ENCODE results near the gene LIG1. TPM values are rescaled to one million over a fixed set of nuclear protein-coding genes. Genes with fewer than 3 reads are reported as not detected.

Gene LIG1
- total RNA-seq, result 100 to 1,000 TPM; 154 to 206 TPM

DNA sequence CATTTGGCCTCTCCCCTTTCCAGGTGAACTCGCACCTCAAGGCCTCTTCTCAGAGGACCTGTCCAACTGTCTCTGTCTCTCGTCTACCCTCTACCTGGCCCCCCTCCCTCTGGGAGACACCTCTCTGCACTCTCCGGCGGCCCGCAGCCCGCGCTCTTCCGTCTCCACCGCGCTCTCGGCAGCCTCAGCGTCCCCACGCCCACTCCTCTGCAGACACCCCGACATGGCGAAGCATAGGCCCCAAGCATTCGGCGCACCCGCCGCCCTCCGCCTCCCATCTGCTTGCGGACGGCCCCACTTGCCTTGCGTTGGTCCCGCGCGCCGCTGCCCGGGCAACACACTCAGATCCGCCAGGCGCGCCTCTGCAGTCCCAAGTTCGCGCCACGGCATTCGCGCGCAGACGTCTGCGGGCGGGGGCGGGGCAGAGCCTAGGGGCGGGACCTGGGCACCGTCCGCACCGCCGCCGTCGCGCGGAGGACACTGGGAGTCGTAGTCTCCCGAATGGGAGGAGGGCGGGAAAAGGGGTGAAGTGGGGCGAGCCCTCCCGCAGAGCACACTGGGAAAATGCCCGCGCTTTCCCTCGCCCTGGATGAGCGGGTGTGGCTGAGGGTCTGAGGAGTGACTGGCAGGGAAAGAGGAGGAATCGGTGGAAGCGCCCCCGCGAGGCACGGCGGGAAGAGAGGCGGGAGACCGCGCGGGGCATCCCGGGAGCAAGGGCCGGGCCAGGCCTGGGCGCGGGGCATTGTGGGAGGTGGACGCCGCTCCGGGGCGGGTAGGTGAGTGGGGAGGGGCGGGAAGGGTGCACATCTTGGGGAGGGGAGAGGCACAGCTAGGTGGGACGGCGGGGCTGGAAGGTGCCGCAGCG is at the start of gene LIG1, which contains the start of gene ZSWIM9:
TSS of gene LIG1 (minus strand) at position 406 of the 865 bp plus-strand sequence. CDS start 4,778 bp downstream, outside the sequence.
TSS of gene ZSWIM9 (plus strand) at position 742 of the 865 bp plus-strand sequence. CDS start 1,123 bp downstream, outside the sequence.
- Mint-ChIP-seq H3K36me3 (ENCODE audit: low read depth) (peaks cover 55% of the 10 kb centered on the region), H3K27me3 (no peaks in the 10 kb centered on the region), H3K27ac (peak within 1 kb of the TSS; percentile 96), H3K9me3 (no peaks in the 10 kb centered on the region), H3K4me1 (peaks cover 30% of the 10 kb centered on the region), H3K4me3 (peak within 1 kb of the TSS; percentile 93)
- ATAC-seq (replicated peaks), result peak; percentile 94

DNA sequence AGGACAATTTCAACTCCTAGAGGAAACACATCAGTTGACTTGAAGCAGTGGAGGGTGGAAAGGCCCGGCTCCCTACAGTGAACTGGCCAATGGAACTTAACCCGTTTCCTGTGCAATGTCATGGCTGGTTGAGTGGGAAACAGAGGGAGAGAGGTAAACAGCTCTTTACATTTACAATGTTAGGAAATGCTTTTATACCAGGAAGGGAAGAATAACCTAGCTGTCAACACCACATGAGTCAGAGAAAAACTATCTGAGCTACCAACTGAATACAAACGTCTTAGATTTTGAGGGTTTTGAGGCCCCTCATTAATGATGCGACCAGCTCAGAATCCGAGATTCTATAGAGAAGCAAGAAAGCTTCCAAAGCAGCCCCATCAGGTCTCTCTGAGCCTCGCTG is 48.9 kb upstream of the LIG1 start:
- Mint-ChIP-seq H3K4me3 (no peak overlapping the region), H3K36me3 (ENCODE audit: low read depth) (peaks cover 100% of the 10 kb centered on the region)

DNA sequence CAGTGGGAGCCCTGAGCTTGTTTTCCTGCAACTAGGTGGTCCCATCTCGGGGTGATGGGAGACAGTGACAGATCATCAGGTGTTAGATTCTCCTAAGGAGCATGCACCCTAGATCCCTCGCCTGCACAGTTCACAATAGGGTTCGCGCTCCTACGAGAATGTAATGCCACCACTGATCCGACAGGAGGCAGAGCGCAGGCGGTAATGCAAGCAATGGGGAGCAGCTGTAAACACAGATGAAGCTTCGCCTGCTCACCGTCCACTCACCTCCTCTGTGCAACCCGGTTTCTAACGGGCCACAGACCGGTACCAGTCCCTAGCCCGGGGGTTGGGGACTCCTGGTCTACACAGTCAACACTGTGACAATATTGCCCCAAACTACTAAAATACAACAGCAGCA is 46.8 kb upstream of the LIG1 start:
- no peaks in the 10 kb centered on the region for H3K27me3 Mint-ChIP-seq
- H3K4me1 Mint-ChIP-seq, result peaks cover 5% of the 10 kb centered on the region
- no peak overlapping the region for H3K27ac Mint-ChIP-seq
- H3K9me3 Mint-ChIP-seq, result no peaks in the 10 kb centered on the region
- no peak for ATAC-seq (replicated peaks)
- peaks cover 99% of the 10 kb centered on the region for H3K36me3 Mint-ChIP-seq (ENCODE audit: low read depth)
- H3K4me3 Mint-ChIP-seq, result no peak overlapping the region

More for the DNA sequence above, 48.9 kb upstream of the LIG1 start:
- ATAC-seq (replicated peaks), result no peak
- Mint-ChIP-seq H3K27ac (peak overlapping the region; percentile 48), H3K9me3 (no peaks in the 10 kb centered on the region), H3K4me1 (peaks cover 5% of the 10 kb centered on the region), H3K27me3 (no peaks in the 10 kb centered on the region)

DNA sequence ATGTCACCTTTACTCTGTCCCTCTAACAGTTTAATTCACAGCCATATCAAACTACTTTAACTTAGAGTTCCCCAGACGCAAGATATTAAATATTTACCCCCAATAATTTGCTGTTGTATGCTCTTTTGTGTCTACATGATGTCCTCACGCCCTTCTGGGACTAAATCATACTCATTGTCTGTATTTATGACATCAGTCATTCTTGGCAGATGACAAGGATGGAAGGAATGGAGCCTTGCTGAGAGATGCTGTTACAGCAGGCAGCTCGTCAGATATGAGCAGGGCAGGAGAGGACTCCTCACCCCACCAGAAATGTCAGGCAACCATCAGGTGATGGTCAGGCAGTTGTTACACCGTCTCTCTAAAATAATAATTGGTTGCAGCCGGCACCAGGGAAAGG is 43.8 kb upstream of the LIG1 start:
- no peak for ATAC-seq (replicated peaks)
- Mint-ChIP-seq H3K4me3 (no peak overlapping the region), H3K4me1 (peaks cover 5% of the 10 kb centered on the region), H3K27ac (peak overlapping the region; percentile 11), H3K9me3 (no peaks in the 10 kb centered on the region), H3K27me3 (no peaks in the 10 kb centered on the region), H3K36me3 (ENCODE audit: low read depth) (peaks cover 99% of the 10 kb centered on the region)

DNA sequence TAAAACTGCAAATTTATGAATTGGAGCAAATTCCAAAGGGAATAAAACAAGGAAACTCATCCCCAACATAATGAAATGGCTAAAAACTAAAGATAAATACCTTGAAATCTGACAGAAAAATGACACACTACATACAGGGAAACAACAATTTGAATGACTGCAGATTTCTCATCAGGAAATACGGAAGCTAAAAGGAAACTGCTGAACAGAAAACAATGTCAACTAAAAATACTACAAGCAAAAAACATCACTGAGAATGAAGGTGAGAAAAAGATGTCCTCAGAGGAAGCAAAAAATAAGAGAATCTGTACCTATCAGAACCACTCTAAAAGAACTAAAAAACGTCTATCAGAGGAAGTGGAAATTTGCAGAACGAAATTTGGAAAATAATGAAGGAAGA is 39.9 kb upstream of the LIG1 start:
- ATAC-seq (replicated peaks), result no peak
- H3K4me3 Mint-ChIP-seq, result no peak overlapping the region

DNA sequence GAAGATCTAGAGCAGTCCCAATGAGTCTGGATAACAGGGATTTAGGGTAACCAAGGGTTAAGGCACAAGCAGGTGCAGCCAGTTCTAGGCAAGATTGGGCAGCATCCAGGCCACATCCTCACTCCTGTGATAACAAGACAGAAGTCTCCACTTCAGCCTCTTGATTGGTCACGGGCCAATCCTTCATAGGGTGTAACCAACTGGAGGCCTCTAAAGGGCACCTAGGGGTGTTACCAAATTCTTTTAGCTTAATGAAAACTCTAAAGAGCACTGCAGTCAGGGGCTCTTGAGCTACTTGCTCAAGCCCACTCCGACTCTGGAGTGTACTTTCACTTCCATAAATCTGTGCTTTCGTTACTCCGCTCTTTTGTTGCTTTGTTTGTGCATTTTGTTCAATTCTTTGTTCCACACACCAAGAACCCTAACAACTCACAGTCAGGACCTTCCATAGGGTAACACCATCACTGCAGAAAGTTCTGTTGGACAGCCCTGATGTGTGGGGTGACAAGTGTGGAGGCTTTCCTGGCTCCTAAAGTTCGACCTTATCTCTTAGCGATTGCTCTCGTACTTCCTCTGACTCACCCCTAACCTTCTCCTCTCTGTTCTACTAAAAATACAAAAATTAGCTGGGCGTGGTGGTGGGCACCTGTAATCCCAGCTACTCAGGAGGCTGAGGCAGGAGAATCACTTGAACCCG is 36.4 kb upstream of the LIG1 start:
- Mint-ChIP-seq H3K4me1 (peaks cover 10% of the 10 kb centered on the region), H3K27ac (peak overlapping the region; percentile 20), H3K4me3 (no peak overlapping the region), H3K27me3 (no peaks in the 10 kb centered on the region), H3K9me3 (no peaks in the 10 kb centered on the region), H3K36me3 (ENCODE audit: low read depth) (peaks cover 56% of the 10 kb centered on the region)
- ATAC-seq (replicated peaks), result no peak

More for the DNA sequence above, 39.9 kb upstream of the LIG1 start:
- Mint-ChIP-seq H3K9me3 (no peaks in the 10 kb centered on the region), H3K4me1 (peaks cover 10% of the 10 kb centered on the region), H3K27ac (no peak overlapping the region), H3K27me3 (no peaks in the 10 kb centered on the region), H3K36me3 (ENCODE audit: low read depth) (peaks cover 89% of the 10 kb centered on the region)

DNA sequence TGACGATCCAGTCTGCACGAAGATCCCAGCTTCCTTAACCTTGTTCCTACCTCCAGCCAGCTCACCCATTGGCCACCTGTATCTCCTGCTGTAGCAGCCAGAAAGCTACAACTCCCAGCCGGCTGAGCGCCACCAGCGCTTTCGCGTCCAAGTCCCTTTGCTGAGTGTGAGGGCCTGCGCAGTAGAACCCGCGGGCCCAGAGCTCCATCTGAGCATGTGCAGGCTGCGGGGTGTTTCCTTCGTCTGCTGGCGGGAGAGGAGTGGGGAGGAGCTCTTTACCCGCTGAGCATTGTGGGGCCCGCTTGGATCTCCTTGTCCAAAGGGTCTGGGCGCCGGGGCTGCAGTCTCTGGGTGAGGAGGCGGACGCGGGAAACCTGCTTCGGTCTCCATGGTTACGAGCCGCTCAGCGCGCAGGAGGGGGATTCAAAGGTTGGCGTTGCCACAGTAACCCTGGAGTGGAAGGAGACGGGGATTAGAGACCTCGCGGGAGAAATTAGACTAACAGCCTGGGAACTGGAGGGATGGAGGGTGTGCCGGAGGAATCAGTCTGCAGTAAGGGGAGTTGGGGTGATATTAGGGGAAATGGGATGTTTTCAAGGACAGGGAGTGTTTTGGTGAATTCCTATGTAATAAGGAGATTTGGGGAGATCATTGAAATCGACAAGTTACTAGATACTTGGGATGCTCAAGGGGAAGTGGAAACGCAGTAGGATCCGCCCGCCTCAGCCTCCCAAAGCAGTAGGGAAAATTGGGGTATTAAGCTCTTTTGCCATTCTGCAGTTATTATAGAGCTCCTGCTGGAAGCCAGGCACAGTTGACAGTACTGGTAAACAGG is 33.9 kb upstream of the LIG1 start:
- Mint-ChIP-seq H3K36me3 (ENCODE audit: low read depth) (peaks cover 30% of the 10 kb centered on the region), H3K4me3 (no peak overlapping the region), H3K4me1 (peaks cover 10% of the 10 kb centered on the region), H3K27ac (no peak overlapping the region), H3K9me3 (no peaks in the 10 kb centered on the region), H3K27me3 (no peaks in the 10 kb centered on the region)
- ATAC-seq (replicated peaks), result peak; percentile 100

DNA sequence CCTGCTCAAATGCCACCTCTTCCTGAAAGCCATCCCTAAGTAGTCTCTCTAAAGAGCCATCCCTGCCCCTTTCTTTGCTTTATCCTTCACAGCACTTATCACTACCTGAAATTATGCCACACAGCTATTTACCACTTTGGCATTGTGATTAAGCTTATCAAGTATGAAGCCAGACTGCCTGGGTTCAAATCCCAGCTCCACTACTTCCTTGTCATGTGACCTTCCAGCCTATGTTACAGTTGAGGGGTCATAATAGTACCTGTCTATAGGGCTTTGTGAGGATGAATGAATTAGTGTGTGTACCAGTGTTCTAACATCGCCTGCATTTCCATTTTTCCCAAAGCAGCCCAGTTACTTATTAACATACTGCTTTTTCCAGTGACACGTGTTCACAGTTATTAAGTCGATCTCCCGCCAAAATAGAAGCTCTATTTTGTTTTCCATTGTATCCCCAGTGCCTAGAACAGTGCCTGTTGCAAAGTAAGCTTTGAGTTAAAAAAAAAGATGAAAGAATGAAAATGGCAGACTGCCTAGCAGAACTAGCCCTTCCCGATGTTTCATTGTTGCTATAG is 33.2 kb upstream of the LIG1 start:
- ATAC-seq (replicated peaks), result no peak
- H3K9me3 Mint-ChIP-seq, result no peaks in the 10 kb centered on the region
- H3K4me3 Mint-ChIP-seq, result no peak overlapping the region
- H3K36me3 Mint-ChIP-seq (ENCODE audit: low read depth), result peaks cover 25% of the 10 kb centered on the region
- no peaks in the 10 kb centered on the region for H3K27me3 Mint-ChIP-seq
- H3K4me1 Mint-ChIP-seq, result peaks cover 10% of the 10 kb centered on the region
- H3K27ac Mint-ChIP-seq, result no peak overlapping the region

DNA sequence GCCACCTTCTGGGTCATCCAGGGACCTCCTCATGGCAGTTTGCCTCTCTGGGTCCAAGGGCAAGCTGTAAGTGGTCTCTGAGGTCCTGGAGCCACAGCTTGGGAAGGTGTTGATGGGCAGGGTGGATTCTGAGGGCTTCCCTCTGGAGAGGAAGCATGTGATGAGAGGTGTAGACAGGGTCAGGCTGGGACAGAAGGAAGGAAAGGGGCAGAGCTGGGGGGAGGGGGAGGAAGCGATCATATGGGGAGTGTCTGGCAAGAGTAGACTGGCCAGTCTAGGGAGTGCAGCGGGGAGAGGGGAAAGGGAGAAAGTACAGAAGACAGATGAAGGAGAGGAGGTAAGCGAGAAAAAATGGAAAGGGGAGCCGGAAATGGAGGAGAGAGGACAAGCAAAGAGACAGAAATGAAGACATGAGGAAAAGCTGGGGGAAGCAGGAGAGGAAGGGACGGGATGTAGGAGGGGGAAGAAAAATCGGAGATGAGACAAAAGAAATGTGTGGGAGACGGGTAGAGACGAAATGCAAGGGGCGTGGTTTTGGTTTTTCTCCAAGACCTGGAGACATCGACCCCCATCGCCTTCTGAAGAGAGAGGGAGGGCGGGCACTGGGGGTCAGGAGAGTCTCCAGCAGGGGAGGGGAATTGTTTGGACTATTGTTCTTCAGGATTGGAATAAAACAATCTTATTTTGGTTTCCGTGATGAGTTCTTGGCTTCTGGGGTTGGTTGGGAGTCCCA is 27.0 kb upstream of the LIG1 start:
- Mint-ChIP-seq H3K4me1 (peaks cover 4% of the 10 kb centered on the region), H3K27me3 (no peaks in the 10 kb centered on the region), H3K4me3 (no peak overlapping the region), H3K36me3 (ENCODE audit: low read depth) (peaks cover 4% of the 10 kb centered on the region), H3K27ac (peak overlapping the region; percentile 11), H3K9me3 (no peaks in the 10 kb centered on the region)
- no peak for ATAC-seq (replicated peaks)

DNA sequence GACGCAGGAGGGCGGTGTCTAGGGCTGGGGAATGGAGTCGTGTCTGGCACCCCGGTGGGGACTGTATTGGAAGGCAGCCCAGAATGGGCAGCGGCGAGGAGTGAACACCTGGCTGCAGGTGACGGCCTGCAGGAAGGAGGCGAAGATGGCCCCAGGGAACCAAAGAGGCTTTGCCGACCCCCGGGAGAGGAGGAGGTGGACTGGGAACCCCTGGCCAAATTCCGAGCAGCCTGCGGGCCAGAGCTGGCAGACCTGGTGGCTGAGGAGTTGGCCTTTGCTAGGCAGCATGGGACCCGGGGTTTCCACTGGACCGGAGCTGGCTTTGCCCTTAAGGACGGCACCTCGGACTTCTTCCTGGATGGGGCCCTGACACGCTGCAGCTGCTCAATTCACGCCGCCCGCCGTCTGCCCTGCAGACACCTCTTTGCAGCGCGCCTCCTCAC is 26.2 kb upstream of the LIG1 start:
- peak overlapping the region; percentile 46 for H3K27ac Mint-ChIP-seq
- H3K9me3 Mint-ChIP-seq, result no peaks in the 10 kb centered on the region
- peaks cover 4% of the 10 kb centered on the region for H3K36me3 Mint-ChIP-seq (ENCODE audit: low read depth)
- ATAC-seq (replicated peaks), result peak; percentile 12
- H3K27me3 Mint-ChIP-seq, result no peaks in the 10 kb centered on the region
- no peak overlapping the region for H3K4me3 Mint-ChIP-seq
- peaks cover 4% of the 10 kb centered on the region for H3K4me1 Mint-ChIP-seq

DNA sequence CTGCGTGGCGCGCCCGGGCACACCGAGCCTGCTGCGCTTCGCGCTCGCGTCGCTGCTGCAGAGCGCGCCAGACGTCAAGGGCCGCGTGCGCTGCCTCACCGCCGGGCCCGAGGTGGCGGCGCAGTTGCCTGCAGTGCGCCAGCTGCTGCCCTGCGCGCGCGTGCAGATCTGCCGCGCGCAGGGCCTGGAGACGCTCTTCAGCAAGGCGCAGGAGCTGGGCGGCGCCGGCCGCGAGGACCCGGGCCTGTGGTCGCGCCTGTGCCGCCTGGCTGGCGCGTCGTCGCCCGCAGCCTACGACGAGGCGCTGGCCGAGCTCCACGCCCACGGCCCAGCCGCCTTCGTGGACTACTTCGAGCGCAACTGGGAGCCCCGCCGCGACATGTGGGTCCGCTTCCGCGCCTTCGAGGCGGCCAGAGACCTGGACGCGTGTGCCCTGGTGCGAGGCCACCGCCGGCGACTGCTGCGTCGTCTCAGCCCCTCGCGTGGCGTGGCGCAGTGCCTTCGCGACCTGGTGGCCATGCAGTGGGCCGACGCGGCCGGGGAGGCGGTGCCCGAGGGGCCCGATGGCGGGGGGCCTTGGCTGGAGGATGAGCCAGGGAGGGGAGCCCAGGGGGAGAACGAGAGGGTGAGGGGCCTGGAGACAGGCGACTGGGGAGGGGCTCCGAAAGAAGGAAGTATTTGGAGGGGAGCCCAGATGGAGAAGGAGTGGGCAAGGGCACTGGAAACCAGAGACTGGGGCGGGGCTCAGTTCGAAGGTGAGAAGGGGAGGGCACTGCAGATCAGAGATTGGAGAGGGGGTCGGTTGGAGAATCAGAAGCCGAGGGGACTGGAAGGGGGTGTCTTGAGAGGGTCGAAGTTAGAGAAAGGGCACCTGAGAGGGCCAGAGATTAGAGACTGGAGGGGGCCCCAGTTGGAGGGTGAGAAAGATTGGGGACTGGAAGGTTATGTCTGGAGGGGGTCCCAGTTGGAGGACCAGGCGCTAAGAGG is 25.0 kb upstream of the LIG1 start:
- no peak for ATAC-seq (replicated peaks)
- H3K4me3 Mint-ChIP-seq, result no peak overlapping the region
- peaks cover 4% of the 10 kb centered on the region for H3K4me1 Mint-ChIP-seq
- no peaks in the 10 kb centered on the region for H3K27me3 Mint-ChIP-seq
- peaks cover 4% of the 10 kb centered on the region for H3K36me3 Mint-ChIP-seq (ENCODE audit: low read depth)
- H3K27ac Mint-ChIP-seq, result no peak overlapping the region
- H3K9me3 Mint-ChIP-seq, result no peaks in the 10 kb centered on the region

DNA sequence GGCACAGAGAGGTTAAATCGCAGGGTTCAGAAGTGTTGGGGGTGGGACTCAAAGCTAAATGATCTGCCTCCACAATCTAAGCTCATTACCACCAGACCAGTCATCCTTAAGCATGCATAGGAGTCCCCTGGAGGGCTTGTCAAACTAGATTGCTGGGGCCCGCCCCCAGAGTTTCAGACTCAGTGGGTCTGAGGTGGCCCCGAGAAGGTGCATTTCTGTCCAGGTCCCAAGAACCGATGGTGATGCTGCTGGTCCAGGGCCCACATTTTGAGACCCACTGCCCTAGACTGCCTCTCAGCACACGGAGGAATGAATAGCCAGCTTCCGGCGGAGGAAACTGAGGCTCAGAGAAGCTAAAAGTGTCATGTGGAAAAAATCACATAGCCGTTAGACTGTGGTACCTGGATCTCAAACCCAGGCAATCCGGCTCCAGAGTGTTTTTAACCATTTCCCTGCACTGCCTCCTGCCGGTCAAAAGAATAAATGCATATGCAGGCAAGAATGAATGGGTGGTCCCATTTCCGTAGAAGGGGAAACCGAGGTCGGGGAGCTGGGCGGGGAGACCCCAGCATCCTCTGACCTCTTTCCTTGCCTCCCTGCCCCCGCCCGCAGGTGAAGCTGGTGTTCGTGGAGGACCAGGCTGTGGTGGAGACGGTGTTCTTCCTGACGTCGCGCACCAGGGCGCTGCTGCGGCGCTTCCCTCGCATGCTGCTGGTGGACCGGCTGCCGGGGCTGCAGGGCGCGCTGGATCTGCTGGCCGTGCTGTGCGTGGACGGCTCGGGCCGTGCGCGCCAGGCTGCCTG is 24.1 kb upstream of the LIG1 start:
- Mint-ChIP-seq H3K9me3 (no peaks in the 10 kb centered on the region), H3K27me3 (no peaks in the 10 kb centered on the region), H3K4me3 (no peak overlapping the region), H3K36me3 (ENCODE audit: low read depth) (peaks cover 4% of the 10 kb centered on the region), H3K27ac (peak overlapping the region; percentile 22), H3K4me1 (peaks cover 4% of the 10 kb centered on the region)
- no peak for ATAC-seq (replicated peaks)

Measured in activated T-helper 17 cell treated with anti-CD3 and anti-CD28 coated beads, Interleukin-2, amount 50 U/mL, for 72 hours (primary cell).